GM12874 (cell line): Measurements from ENCODE around the gene ERFE.

Experiments used
- CTCF ChIP-seq: IDR thresholded peaks from 2 replicates; pipeline ENCODE4 v1.5.1; 2011; ENCODE audit warnings: low read depth, mild to moderate bottlenecking, control low read depth, low read length, moderate library complexity; ENCODE audit not compliant: insufficient read depth

Gene ERFE

GRCh38 chr2:238162251-238162845 lies 3.6 kb downstream of the ERFE start:
- no peak for TF ChIP-seq CTCF

GRCh38 chr2:238162846-238163441 lies 4.2 kb downstream of the ERFE start:
- no peak for TF ChIP-seq CTCF

- no peak for TF ChIP-seq CTCF
Observed at GRCh38 chr2:238163481-238164198, 4.9 kb downstream of the ERFE start.

- TF ChIP-seq CTCF, result no peak
Observed at GRCh38 chr2:238164906-238165287, 6.1 kb downstream of the ERFE start.

GRCh38 chr2:238165288-238165921 lies 6.6 kb downstream of the ERFE start:
- no peak for TF ChIP-seq CTCF

- no peak for TF ChIP-seq CTCF
Observed at GRCh38 chr2:238166391-238167343, 7.9 kb downstream of the ERFE start.
